ENCODE results near the gene SMOC1. TPM values are rescaled to one million over a fixed set of nuclear protein-coding genes. Genes with fewer than 3 reads are reported as not detected.

Gene SMOC1
- total RNA-seq, 1 donor from 2014 or later: 0.38 TPM

GRCh38 chr14:69909826-69910550 lies 30.8 kb downstream of the SMOC1 start:
- no peak for DNase-seq (ENCODE audit: low spot score)
- H3K36me3 Mint-ChIP-seq (ENCODE audit: low read depth, unreplicated experiment): no peaks in the 10 kb centered on the region
- H3K4me3 Mint-ChIP-seq (ENCODE audit: unreplicated experiment): no peak overlapping the region
- H3K9me3 Mint-ChIP-seq (ENCODE audit: unreplicated experiment): no peaks in the 10 kb centered on the region
- H3K27me3 Mint-ChIP-seq (ENCODE audit: unreplicated experiment): peaks cover 2% of the 10 kb centered on the region
- no peak overlapping the region for H3K27ac Mint-ChIP-seq (ENCODE audit: unreplicated experiment)
- TF ChIP-seq CTCF (IDR thresholded peaks at IDR 0.05; ENCODE audit: unreplicated experiment): no peak
- H3K4me1 Mint-ChIP-seq (ENCODE audit: unreplicated experiment): no peaks in the 10 kb centered on the region

GRCh38 chr14:69910871-69911270 lies 31.7 kb downstream of the SMOC1 start:
- Mint-ChIP-seq H3K27me3 (ENCODE audit: unreplicated experiment) (peaks cover 2% of the 10 kb centered on the region), H3K27ac (ENCODE audit: unreplicated experiment) (no peak overlapping the region), H3K4me3 (ENCODE audit: unreplicated experiment) (no peak overlapping the region), H3K36me3 (ENCODE audit: low read depth, unreplicated experiment) (no peaks in the 10 kb centered on the region), H3K4me1 (ENCODE audit: unreplicated experiment) (no peaks in the 10 kb centered on the region), H3K9me3 (ENCODE audit: unreplicated experiment) (no peaks in the 10 kb centered on the region)
- DNase-seq (ENCODE audit: low spot score): no peak
- no peak for TF ChIP-seq CTCF (IDR thresholded peaks at IDR 0.05; ENCODE audit: unreplicated experiment)

GRCh38 chr14:69913686-69914085 lies 34.5 kb downstream of the SMOC1 start:
- TF ChIP-seq CTCF (IDR thresholded peaks at IDR 0.05; ENCODE audit: unreplicated experiment): no peak
- Mint-ChIP-seq H3K9me3 (ENCODE audit: unreplicated experiment) (no peaks in the 10 kb centered on the region), H3K27me3 (ENCODE audit: unreplicated experiment) (peaks cover 2% of the 10 kb centered on the region), H3K27ac (ENCODE audit: unreplicated experiment) (no peak overlapping the region), H3K4me3 (ENCODE audit: unreplicated experiment) (no peak overlapping the region), H3K36me3 (ENCODE audit: low read depth, unreplicated experiment) (no peaks in the 10 kb centered on the region), H3K4me1 (ENCODE audit: unreplicated experiment) (no peaks in the 10 kb centered on the region)
- DNase-seq (ENCODE audit: low spot score): no peak

- Mint-ChIP-seq H3K27ac (ENCODE audit: unreplicated experiment) (no peak overlapping the region), H3K4me1 (ENCODE audit: unreplicated experiment) (no peaks in the 10 kb centered on the region), H3K4me3 (ENCODE audit: unreplicated experiment) (no peak overlapping the region), H3K27me3 (ENCODE audit: unreplicated experiment) (no peaks in the 10 kb centered on the region), H3K9me3 (ENCODE audit: unreplicated experiment) (no peaks in the 10 kb centered on the region), H3K36me3 (ENCODE audit: low read depth, unreplicated experiment) (no peaks in the 10 kb centered on the region)
- TF ChIP-seq CTCF (IDR thresholded peaks at IDR 0.05; ENCODE audit: unreplicated experiment): no peak
- no peak for DNase-seq (ENCODE audit: low spot score)
Measured at GRCh38 chr14:69916396-69916795, 37.2 kb downstream of the SMOC1 start.

- Mint-ChIP-seq H3K27ac (ENCODE audit: unreplicated experiment) (no peak overlapping the region), H3K9me3 (ENCODE audit: unreplicated experiment) (no peaks in the 10 kb centered on the region), H3K4me1 (ENCODE audit: unreplicated experiment) (no peaks in the 10 kb centered on the region), H3K36me3 (ENCODE audit: low read depth, unreplicated experiment) (no peaks in the 10 kb centered on the region), H3K4me3 (ENCODE audit: unreplicated experiment) (no peak overlapping the region), H3K27me3 (ENCODE audit: unreplicated experiment) (peaks cover 1% of the 10 kb centered on the region)
- no peak for TF ChIP-seq CTCF (IDR thresholded peaks at IDR 0.05; ENCODE audit: unreplicated experiment)
- DNase-seq (ENCODE audit: low spot score): no peak
Measured at GRCh38 chr14:69917287-69917686, 38.1 kb downstream of the SMOC1 start.
